HUES48 (cell line): ENCODE results near the gene TAF12.
"Not testable (repeated sequence)": the region's sequence is repeated elsewhere in the genome, so short reads cannot be mapped to it uniquely, and the experiment has no call there.

ENCODE experiments used
- H3K27ac ChIP-seq: one replicate; pipeline ENCODE4 v1.7.0; 2013; ENCODE audit warnings: low read depth, low read length, inconsistent platforms
- H3K27me3 ChIP-seq: 2 replicates; pipeline ENCODE4 v1.6.1; 2013; ENCODE audit warnings: mild to moderate bottlenecking, low read length; ENCODE audit not compliant: control insufficient read depth, insufficient read depth
- H3K36me3 ChIP-seq: 2 replicates; pipeline ENCODE4 v1.6.1; 2013; ENCODE audit warnings: low read length; ENCODE audit not compliant: control insufficient read depth, insufficient read depth
- H3K4me1 ChIP-seq: 2 replicates; pipeline ENCODE4 v1.6.1; 2013; ENCODE audit warnings: mild to moderate bottlenecking, low read length; ENCODE audit not compliant: control insufficient read depth, insufficient read depth
- H3K4me3 ChIP-seq: 2 replicates; pipeline ENCODE4 v1.5.1; 2013; ENCODE audit warnings: mild to moderate bottlenecking, low read depth, low read length
- H3K9ac ChIP-seq: 2 replicates; pipeline ENCODE4 v1.6.1; 2013; ENCODE audit warnings: mild to moderate bottlenecking, low read depth, low read length, moderate library complexity
- H3K9me3 ChIP-seq: 2 replicates; pipeline ENCODE4 v1.6.1; 2013; ENCODE audit warnings: low read length; ENCODE audit not compliant: control insufficient read depth, insufficient read depth

Gene TAF12

DNA sequence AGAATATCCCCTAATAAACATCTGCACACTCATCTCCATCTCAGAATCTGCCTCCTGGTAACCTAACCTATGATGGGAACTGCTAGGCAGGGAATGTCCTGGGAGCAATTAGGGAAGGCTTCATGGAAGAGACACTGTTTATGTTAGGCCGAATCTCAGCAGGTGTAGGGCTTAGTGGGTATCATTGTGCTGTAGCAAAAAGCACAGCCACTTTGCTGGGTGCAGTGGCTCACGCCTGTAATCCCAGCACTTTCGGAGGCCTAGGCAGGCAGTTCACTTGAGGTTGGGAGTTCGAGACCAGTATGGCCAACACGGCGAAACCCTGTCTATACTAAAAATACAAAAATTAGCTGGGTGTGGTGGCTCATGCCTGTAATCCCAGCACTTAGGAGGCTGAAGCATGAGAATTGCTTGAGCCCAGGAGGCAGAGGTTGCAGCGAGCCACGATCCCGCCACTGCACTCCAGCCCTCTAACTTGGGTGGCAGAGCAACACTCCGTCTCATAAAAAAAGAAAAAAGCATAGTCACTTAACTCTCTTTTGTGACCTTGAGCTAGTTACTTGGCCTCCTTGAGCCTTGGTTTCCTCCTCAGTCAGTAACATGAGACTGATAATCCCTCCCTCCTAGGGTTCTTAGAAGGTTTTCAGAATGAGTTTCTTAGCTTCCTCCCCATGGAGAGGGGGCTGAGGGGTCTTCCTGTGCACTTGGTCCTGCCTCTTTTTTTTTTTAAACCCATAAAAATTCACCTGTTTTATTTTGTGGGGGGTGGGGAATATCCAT lies 47.3 kb downstream of the TAF12 start:
- Histone ChIP-seq H3K36me3 (no peaks in the 10 kb centered on the region), H3K27me3 (peaks cover 7% of the 10 kb centered on the region), H3K4me1 (peaks cover 28% of the 10 kb centered on the region; the same call in 1 of the 2 replicates), H3K4me3 (no peak overlapping the region), H3K27ac (peak overlapping the region; percentile 56), H3K9me3 (no peaks in the 10 kb centered on the region), H3K9ac (peak overlapping the region; percentile 3; the same call in 1 of the 2 replicates)

DNA sequence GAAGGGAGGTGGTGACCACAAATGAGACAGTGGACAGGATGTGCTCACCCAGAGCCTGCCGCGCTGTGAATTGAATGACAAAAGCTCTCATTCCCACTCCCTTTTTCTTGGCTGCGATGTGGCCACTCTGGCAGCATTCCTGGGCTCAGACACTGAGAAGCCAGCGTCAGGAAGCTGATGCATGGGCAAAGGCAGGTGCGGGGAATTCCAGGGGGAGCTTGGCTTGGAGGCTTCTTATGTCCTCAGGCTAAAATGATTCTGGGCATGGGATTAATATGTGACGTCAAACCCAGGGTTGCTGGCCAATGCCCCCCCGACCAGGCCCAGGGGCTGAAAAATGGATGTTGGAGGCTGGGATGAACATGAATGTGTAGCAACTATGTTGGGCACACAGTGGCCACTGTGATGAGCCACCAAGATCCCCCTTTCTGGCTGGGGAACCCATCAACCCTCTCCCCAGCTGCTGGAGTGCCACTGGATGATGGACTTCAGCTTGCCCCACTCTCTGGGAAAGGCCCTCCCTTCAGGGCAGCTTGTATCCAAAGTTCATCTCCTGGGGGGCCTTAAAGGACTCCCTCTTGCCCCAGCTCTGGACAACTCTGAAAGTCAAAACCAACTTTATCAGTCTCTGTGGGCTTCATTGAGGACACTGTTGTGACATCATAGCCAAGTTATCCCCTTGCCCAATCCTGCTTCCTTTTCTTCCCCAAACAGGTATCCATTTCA lies 48.0 kb downstream of the TAF12 start:
- not testable (repeated sequence) for H3K4me3 ChIP-seq, H3K27me3 ChIP-seq, H3K36me3 ChIP-seq, H3K9ac ChIP-seq, H3K9me3 ChIP-seq
- H3K4me1 ChIP-seq, result peaks cover 28% of the 10 kb centered on the region; the same call in 1 of the 2 replicates
- H3K27ac ChIP-seq, result peak overlapping the region; percentile 56

DNA sequence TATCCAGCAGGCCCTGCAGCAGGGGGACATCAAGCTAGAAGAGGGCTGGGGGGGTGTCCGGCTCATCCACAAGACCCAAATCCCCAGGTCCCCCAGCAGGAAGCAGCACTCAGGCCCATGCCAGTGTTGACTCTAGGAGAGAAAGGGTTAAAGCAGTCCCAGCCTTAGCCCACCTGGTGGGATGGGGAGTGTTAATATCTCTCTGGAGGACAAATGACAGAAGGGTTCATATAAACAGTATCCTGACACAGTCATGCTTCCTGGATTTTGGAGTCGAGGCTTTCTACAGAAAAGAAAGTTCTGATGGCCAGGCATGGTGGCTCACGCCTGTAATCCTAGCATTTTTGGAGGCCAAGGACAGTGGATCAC lies 48.9 kb downstream of the TAF12 start:
- not testable (repeated sequence) for H3K36me3 ChIP-seq, H3K27ac ChIP-seq, H3K9me3 ChIP-seq, H3K9ac ChIP-seq, H3K27me3 ChIP-seq, H3K4me3 ChIP-seq
- H3K4me1 ChIP-seq, result peaks cover 25% of the 10 kb centered on the region; the same call in 1 of the 2 replicates

DNA sequence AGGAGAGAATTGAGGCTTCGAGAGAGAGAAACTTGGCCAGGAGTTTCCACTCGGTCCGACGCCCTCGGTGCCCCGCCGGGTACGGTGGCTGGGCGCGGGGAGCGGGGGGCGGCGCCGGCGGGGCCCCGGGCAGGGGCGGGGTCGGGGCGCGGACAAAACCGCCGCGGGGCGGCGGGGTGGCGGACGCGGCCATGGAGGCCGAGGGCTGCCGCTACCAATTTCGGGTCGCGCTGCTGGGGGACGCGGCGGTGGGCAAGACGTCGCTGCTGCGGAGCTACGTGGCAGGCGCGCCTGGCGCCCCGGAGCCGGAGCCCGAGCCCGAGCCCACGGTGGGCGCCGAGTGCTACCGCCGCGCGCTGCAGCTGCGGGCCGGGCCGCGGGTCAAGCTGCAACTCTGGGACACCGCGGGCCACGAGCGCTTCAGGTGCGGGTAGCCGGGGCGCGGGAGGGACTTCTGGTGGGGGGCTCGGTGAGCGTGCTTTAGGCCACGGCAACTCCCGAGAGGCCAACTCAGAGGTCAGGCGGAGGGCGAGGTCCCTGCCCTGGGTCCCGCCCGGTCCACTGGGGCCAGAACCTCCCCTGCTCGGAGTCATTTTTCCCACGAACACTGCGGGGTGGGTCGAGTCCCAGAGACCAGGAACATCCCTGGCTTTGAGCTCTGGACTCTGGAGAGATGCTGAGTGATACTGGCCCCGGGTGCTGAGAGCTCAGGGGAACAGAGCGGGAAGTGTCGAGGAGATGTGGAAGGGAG lies 50.4 kb downstream of the TAF12 start:
- Histone ChIP-seq H3K36me3 (no peaks in the 10 kb centered on the region), H3K27me3 (peaks cover 7% of the 10 kb centered on the region), H3K9ac (no peak overlapping the region; the same call in 1 of the 2 replicates), H3K9me3 (no peaks in the 10 kb centered on the region), H3K27ac (no peak overlapping the region), H3K4me3 (peak overlapping the region; percentile 70), H3K4me1 (peaks cover 23% of the 10 kb centered on the region; the same call in 1 of the 2 replicates)

DNA sequence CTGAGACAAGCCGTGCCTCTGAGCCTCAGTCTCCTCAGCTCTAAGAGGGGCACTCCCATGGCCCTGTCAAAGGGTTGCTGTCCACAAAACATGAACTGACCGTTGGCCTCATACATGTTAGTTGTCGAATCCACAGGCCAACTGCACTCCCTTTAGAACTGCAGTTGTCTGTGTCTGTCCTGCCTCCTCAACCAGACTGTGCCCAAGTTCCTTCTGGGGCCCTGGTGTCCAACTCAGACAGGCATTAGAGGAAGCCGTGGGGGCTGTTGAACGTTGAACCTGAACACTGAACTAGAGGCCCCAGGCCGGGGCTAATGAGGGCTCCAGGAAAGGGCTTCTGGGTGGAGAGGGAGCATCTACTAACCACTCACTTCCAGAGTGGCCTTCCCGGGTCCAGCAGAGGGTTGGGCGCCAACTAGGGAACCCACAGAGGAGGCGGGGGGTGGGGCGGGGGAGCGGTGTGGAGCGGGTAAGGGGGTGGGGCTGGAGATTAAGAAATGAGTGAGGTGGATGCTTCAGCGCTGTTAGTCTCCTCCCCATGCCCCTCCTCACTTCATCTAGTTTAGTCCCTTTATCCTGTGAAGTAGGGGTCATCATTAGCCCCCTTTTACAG lies 51.1 kb downstream of the TAF12 start, which contains the start of gene RAB42:
TSS of gene RAB42 (plus strand) at position 558 of the 613 bp plus-strand sequence. CDS start 247 bp downstream, outside the sequence.
- H3K36me3 ChIP-seq, result no peaks in the 10 kb centered on the region
- no peak within 1 kb of the TSS for H3K27ac ChIP-seq
- peaks cover 23% of the 10 kb centered on the region; the same call in 1 of the 2 replicates for H3K4me1 ChIP-seq
- no peaks in the 10 kb centered on the region for H3K9me3 ChIP-seq
- no peak within 1 kb of the TSS; the same call in 1 of the 2 replicates for H3K9ac ChIP-seq
- peaks cover 7% of the 10 kb centered on the region for H3K27me3 ChIP-seq
- H3K4me3 ChIP-seq, result peak within 1 kb of the TSS; percentile 70

DNA sequence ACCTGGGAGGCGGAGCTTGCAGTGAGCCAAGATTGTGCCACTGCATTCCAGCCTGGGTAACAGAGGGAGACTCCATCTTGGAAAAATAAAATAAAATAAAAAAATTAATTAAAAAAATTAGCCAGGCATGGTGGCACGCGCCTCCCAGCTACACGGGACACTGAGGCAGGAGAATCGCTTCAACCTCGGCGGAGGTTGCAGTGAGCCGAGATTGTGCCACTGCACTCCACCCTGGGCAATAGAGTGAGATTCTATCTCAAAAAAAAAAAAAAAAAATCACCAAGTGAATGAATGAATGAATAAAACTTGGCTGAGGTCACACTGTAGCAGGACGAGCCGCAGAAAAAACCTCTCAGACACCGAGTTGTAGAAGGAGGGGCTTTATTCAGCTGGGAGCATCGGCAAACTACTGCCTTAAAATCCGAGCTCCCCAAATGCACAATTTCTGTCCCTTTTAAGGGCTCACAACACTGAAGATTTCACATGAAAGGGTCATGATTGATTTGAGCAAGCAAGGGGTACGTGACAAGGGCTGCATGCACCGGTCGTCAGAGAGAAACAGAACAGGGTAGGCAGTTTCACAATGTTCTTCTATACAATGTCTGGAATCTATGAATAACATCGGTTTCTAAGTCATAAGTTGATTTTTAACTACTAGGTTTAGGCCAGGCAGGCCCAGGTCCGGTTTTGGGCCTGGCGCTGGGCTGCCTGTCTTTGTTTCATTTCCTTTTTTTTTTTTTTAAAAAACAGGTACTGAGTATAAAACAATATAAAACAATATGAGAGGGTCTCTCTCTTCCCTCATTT lies 56.1 kb downstream of the TAF12 start:
- H3K27ac ChIP-seq, H3K27me3 ChIP-seq, H3K4me1 ChIP-seq, H3K36me3 ChIP-seq, H3K4me3 ChIP-seq, H3K9me3 ChIP-seq, H3K9ac ChIP-seq: not testable (repeated sequence)

DNA sequence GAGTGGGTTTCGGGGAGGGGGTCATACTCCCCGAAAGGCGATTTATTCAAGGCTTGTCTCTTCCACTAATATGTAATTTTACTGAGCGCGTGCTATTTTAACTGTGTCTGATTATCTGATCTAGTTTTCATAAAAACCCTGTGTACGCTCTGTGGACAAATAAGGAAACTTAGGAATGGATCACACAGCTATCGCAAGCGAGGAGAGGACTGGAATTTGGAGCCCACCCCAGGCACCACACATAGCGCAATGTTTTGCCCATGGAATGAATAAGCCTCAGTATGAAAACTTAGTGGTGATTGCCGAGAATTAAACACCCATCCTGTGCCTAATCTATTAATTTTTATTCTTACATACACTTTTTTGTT lies 60.6 kb downstream of the TAF12 start:
- peak overlapping the region; percentile 94 for H3K4me3 ChIP-seq
- H3K27ac ChIP-seq, result peak overlapping the region; percentile 92
- H3K36me3 ChIP-seq, result peaks cover 38% of the 10 kb centered on the region
- H3K4me1 ChIP-seq, result peaks cover 7% of the 10 kb centered on the region; the same call in 1 of the 2 replicates
- no peaks in the 10 kb centered on the region for H3K27me3 ChIP-seq
- H3K9ac ChIP-seq, result peak overlapping the region; percentile 81
- H3K9me3 ChIP-seq, result no peaks in the 10 kb centered on the region

DNA sequence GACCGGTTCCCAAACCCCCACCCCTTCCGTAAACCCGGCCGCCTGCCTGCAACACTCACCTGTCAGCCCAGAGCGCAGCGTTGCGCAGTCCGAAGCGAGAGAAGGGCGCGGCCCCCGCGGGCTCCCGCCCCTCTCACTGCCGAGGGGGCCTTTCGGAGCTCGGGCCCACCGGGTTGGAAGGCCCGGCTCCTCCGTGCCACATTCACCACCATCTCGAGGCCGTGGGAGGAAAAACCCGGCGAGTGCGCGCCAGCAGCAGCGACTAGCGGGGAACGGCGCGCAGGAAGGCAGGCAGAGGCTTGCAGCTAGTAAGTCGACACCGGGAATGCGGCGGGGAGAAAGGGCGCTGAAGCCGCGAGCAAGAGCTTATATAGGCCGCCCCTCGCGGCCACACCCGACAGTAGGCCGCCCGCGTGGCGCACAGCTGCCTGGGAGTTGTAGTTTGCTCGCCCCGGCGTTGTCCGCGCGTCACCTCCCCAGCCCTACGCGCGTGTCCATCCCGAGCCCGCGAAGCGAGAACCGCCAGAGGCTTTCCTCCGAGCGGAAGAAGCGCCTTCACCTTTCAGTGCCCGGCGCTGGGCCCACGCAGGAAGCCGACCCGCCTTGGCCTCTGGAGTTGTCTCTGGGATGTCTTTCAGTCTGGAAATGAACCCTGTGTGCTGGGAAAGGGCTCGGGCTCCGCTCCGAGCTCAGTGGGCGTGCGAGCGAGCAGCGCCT lies 61.2 kb downstream of the TAF12 start:
- Histone ChIP-seq H3K9ac (peak overlapping the region; percentile 90), H3K27ac (peak overlapping the region; percentile 92), H3K36me3 (peaks cover 44% of the 10 kb centered on the region), H3K27me3 (no peaks in the 10 kb centered on the region), H3K9me3 (no peaks in the 10 kb centered on the region), H3K4me3 (peak overlapping the region; percentile 94), H3K4me1 (peaks cover 7% of the 10 kb centered on the region; the same call in 1 of the 2 replicates)

DNA sequence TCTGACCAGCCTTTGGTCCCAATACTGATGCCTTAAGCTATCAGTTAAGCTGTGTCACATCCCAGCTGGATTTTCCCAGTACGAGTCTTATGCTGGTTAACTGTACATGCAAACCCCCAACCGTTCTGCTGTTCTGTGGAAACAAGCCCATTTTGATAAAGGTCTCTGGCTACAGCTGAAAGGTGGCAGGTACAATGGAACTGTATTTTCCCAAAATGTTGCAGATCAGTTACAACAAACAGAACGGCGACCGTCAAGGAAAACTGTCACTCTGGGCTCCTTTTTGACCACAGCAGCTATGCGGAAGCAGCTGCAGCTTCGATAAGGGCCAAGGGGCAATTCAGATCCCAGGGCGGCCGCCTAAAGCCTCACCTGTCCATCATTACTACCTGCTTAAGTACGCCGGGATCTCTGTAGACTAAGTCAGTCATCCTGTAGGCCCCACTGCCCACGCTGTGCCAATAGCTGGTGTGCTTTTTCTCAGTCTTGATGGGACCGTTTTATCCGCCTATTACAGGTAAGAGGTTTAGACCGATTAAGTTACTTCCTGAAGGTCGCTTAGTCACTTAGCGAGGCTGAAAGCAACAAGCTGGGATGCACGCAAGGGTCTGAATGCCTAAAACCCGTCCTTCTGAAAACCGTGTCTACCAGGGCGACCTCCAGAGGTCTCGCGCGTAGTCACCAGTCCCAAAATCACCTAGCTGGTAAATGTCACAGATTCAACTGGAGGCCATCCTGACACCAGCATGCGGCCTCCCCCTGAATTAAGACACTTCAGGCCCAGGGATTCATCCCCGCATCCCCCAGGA lies 61.9 kb downstream of the TAF12 start:
- Histone ChIP-seq H3K9ac (peak overlapping the region; percentile 90), H3K4me1 (peaks cover 7% of the 10 kb centered on the region; the same call in 1 of the 2 replicates), H3K9me3 (no peaks in the 10 kb centered on the region), H3K27me3 (no peaks in the 10 kb centered on the region), H3K36me3 (peaks cover 44% of the 10 kb centered on the region), H3K4me3 (peak overlapping the region; percentile 94), H3K27ac (peak overlapping the region; percentile 92)
